GM13976 (cell line): Measurements from ENCODE around the gene KIAA2012.
"Not testable (repeated sequence)": the region's sequence is repeated elsewhere in the genome, so short reads cannot be mapped to it uniquely, and the experiment has no call there.

Experiments
- DNase-seq: peaks from one replicate; pipeline ENCODE4 v3.0.0; 2012; ENCODE audit warnings: low spot score
- in situ Hi-C: fragments of 300-500 bp; cut with MboI; formaldehyde crosslinking; loops from one replicate; pipeline ENCODE4 v1.12.0; 2022; ENCODE audit warnings: low sequenced_read_pairs, mixed read lengths, inconsistent platforms; ENCODE audit not compliant: unreplicated experiment
- TF ChIP-seq, protein P1 (sequence below): IDR thresholded peaks from 2 replicates; pipeline ENCODE4 v1.5.1; 2012; ENCODE audit warnings: borderline replicate concordance, mild to moderate bottlenecking; ENCODE audit not compliant: insufficient read depth; ENCODE audit errors: extremely low read depth, missing control alignments, control extremely low read depth

KIAA2012 gene

DNA sequence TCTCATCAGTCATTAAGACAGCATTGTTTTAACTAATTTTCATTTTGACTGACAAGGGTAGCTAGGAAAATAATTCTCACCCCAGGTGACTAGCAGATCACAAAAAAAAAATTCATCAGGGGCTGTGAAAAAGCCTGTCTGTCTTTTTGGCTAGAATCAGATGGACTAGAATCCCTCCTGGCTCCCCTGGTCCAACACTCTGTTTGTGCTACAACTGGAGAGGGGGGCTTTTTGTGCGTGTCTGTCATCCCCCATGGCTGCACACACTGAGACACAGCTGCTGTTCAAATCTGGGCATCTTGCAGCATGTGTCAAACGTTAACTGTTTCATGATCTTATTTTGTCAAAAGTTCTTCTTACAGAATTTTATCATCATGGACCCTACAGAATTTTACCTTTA lies 51.2 kb downstream of the KIAA2012 start:
- TF ChIP-seq, protein P1, sequence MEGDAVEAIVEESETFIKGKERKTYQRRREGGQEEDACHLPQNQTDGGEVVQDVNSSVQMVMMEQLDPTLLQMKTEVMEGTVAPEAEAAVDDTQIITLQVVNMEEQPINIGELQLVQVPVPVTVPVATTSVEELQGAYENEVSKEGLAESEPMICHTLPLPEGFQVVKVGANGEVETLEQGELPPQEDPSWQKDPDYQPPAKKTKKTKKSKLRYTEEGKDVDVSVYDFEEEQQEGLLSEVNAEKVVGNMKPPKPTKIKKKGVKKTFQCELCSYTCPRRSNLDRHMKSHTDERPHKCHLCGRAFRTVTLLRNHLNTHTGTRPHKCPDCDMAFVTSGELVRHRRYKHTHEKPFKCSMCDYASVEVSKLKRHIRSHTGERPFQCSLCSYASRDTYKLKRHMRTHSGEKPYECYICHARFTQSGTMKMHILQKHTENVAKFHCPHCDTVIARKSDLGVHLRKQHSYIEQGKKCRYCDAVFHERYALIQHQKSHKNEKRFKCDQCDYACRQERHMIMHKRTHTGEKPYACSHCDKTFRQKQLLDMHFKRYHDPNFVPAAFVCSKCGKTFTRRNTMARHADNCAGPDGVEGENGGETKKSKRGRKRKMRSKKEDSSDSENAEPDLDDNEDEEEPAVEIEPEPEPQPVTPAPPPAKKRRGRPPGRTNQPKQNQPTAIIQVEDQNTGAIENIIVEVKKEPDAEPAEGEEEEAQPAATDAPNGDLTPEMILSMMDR, result no peak
- in situ Hi-C loops, result no loop called here
- DNase-seq, result no peak

DNA sequence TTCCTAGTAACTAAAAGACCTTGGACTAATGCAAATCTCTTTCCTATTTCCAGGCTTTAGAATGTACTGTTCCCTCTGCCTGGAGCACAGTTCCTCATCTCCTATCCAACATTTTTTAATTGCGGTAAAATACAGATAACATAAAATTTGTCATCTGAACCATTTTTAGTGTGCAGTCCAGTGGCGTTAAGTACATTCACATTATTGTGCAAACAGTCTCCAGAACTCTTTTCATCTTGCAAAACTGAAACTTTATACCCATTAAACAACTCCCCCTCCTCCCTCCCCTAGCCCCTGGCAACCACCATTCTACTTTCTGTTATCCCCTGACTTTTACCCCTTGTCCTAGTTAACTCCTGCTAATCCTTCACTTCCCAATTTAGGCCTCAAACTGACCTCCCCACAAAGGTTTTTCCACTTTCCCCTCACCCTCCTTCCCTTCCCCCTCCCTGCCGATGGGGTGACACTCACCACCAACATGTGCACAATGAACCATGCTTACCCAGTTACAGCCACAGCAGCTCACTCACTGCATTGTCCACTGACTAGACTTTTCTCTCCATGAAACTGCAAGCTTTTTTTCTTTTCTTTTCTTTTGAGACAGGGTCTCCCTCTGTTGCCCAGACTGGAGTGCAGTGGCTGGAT lies 54.8 kb downstream of the KIAA2012 start:
- in situ Hi-C loops, result no loop called here
- no peak for DNase-seq
- TF ChIP-seq, protein P1, result no peak

DNA sequence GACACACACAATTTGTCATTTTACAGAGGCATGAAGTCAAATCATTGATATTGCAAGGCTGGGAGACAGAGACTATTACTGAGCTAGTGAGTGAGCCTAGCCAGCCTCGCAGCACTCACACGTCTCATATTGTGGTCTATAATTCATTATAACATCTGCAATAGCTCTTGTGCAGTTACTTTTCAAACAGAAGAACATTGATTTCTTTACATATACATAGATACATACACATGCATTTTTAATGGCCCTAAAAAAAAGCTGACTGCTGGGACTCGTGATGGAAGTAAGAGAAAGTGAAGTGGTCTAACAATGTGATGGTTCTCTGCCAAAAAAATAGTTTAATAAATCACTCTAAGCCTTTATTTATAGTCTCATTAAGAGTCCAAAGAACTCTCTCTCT lies 56.8 kb downstream of the KIAA2012 start:
- in situ Hi-C loops, result no loop called here
- TF ChIP-seq, protein P1, result no peak
- no peak for DNase-seq

DNA sequence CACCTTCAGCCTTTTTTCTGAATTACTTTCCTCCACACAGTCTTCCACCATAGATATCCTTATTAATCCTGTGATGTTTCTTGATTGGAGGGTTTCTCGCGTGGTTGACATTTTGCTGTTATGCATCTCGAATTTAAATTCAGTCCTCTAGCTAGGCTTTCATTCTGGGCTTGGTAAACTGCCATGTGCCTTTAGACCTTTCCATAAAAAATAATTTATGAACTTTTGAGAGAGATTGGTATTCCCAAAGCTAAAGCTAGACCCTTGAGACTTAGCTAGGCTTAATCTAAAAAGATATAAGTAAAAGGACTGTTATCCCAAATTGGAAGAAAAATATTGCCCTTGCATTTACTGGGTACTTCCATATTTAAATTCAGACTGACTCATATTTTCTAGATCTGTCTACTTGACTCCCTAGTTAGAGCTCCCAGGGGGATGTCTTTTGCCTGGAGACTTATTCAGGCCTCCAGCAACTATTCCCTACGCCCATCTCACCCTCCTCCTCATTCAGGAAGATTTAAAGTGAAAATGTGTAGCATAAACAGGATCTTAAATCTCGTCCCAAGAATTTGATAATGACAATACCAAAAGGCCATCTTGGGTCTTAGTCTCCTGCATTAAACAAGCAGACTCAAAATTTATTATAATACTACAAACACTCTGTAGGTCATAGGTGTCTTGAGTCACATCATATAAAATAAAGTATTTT lies 60.3 kb downstream of the KIAA2012 start:
- TF ChIP-seq, protein P1, result no peak
- in situ Hi-C loops, result no loop called here
- no peak for DNase-seq

DNA sequence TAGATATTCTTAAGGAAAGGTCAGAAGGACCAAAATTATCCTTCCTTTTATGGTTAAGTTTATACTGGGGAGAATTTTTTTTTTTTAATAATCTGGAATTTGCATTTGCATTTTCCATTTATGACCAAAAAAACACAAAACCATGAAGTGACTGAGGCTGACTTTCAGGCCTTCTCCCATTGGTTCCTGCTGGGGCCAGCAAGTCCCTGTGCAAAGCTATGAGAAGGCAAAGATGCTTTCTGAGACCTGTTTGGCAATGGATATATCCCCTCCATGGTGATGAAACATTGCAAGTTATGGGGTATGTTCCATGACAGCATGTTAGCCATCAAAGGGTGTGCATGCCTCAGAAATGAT lies 60.8 kb downstream of the KIAA2012 start:
- TF ChIP-seq, protein P1, result no peak
- in situ Hi-C loops, result no loop called here
- DNase-seq, result no peak

DNA sequence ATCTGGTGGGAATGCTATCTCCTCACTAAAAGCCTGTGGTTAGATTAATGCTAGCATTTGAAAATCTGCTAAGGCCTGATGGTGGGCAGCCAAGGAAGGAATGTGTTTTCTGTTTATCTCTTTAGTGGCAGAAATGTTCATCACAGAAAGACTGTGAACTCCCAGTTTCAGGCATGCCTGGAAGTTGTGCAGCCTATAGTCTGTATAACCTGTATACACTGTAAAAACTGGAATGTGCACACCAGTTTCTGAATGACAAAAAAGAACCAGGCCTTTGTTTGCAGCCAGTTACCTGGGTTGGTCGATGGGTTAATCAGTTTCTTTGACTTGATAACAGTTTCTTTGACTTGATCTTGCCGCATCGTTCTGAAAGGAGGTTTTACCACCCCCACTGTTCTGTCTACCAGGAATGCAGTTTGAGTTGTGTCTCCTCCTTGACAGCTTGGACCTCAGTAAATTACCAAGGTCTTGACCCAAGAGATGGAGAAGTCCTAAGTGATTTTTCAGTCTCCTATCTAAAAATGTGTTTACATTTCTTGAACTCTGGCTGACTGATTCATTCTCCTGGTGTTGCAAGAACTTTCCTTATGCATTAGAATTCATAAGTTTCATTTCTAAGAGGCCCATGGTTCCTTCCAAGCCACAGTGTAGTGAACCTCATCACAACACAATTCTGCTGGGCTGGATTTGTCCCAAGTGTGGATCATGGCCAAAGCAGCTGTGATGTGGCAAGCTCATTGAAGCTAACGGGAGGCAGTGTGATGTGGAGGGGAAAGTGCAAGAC lies 62.2 kb downstream of the KIAA2012 start:
- no peak for DNase-seq
- in situ Hi-C loops, result no loop called here

DNA sequence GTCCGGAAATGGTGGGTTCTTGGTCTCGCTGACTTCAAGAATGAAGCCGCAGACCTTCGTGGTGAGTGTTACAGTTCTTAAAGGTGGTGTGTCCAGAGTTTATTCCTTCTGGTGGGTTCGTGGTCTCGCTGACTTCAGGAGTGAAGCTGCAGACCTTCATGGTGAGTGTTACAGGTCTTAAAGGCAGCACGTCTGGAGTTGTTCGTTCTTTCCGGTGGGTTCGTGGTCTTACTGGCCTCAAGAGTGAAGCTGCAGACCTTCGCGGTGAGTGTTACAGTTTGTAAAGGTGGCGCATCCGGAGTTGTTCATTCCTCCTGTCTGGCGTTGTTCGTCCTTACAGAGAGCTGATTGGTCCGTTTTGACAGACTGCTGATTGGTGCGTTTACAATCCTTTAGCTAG lies 63.0 kb downstream of the KIAA2012 start:
- in situ Hi-C loops, DNase-seq: not testable (repeated sequence)

More for the DNA sequence above, 62.2 kb downstream of the KIAA2012 start:
- TF ChIP-seq, protein P1, result no peak
